ENCODE measurements around the gene FIGN.

The FIGN gene

GRCh38 chr2:163735685-163736432 lies at the start of gene FIGN:
Gene FIGN (minus strand): TSS chr2:163736008. CDS start chr2:163734927, 1,081 bp downstream.
- no peak for DNase-seq

GRCh38 chr2:163785162-163785561 lies 49.4 kb upstream of the FIGN start:
- no peak for DNase-seq

GRCh38 chr2:163779970-163780597 lies 44.3 kb upstream of the FIGN start:
- DNase-seq, result no peak

GRCh38 chr2:163778045-163778781 lies 42.4 kb upstream of the FIGN start:
- no peak for DNase-seq

GRCh38 chr2:163775304-163775703 lies 39.5 kb upstream of the FIGN start:
- no peak for DNase-seq

- no peak for DNase-seq
Measured at GRCh38 chr2:163774862-163775261, 39.1 kb upstream of the FIGN start.

GRCh38 chr2:163773276-163773675 lies 37.5 kb upstream of the FIGN start:
- no peak for DNase-seq

- no peak for DNase-seq
Measured at GRCh38 chr2:163771596-163771995, 35.8 kb upstream of the FIGN start.

- DNase-seq, result no peak
Measured at GRCh38 chr2:163768881-163769695, 33.3 kb upstream of the FIGN start.

GRCh38 chr2:163767097-163767496 lies 31.3 kb upstream of the FIGN start:
- DNase-seq, result no peak

- no peak for DNase-seq
Measured at GRCh38 chr2:163764566-163764965, 28.8 kb upstream of the FIGN start.

GRCh38 chr2:163759013-163759412 lies 23.2 kb upstream of the FIGN start:
- no peak for DNase-seq

- no peak for DNase-seq
Measured at GRCh38 chr2:163757814-163758213, 22.0 kb upstream of the FIGN start.

GRCh38 chr2:163756588-163756987 lies 20.8 kb upstream of the FIGN start:
- no peak for DNase-seq

GRCh38 chr2:163755366-163755765 lies 19.6 kb upstream of the FIGN start:
- DNase-seq, result no peak

- DNase-seq, result no peak
Measured at GRCh38 chr2:163753726-163754125, 17.9 kb upstream of the FIGN start.

- no peak for DNase-seq
Measured at GRCh38 chr2:163752267-163752666, 16.5 kb upstream of the FIGN start.

- DNase-seq, result no peak
Measured at GRCh38 chr2:163751696-163752095, 15.9 kb upstream of the FIGN start.

- no peak for DNase-seq
Measured at GRCh38 chr2:163748420-163748819, 12.6 kb upstream of the FIGN start.

- no peak for DNase-seq
Measured at GRCh38 chr2:163741435-163741834, 5.6 kb upstream of the FIGN start.

- DNase-seq, result no peak
Measured at GRCh38 chr2:163737563-163737962, 1.8 kb upstream of the FIGN start.

- no peak for DNase-seq
Measured at GRCh38 chr2:163737190-163737439, 1.3 kb upstream of the FIGN start.

GRCh38 chr2:163736433-163737189 lies 803 bp upstream of the FIGN start:
- no peak for DNase-seq

Measured in RPMI8226 (cell line).